ENCODE data around the gene GEMIN5. TPM values are rescaled to one million over a fixed set of nuclear protein-coding genes. Genes with fewer than 3 reads are reported as not detected.

The GEMIN5 gene
- total and polyA plus RNA-seq, 2 of the 4 experiments (the other 2 are of a cell fraction), result 9.0 to 31.5 TPM

DNA sequence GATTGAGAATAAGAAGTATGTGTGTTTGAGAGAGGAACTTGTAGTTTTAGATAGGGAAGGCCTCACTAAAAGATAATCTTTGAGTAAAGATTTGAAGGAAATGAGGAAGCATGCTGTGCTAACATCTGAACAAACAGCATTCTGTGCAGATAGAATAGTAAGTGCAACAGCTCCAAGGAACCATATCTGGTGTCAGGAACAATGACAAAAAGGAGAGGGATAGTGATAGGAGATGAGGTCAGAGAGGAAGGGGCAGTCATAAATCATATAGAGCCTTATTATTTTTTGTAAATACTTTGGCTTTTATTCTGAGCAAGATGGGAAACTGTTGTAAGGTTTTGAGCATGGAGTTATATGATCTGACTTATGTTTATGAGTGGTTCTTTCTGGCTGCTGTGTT, 6.7 kb upstream of the GEMIN5 start:
- Histone ChIP-seq H3K14ac (replicated peaks; ENCODE audit: low read depth, low read length) (no peak overlapping the region), H3K4me1 (ENCODE audit: control insufficient read depth, insufficient read depth, low read length) (no peaks in the 10 kb centered on the region; the same call in 1 of the 2 replicates), H4K91ac (ENCODE audit: insufficient read depth, low read depth, low read length) (no peak overlapping the region), H3K79me1 (ENCODE audit: low read depth in 1 of 2, low read length in 2 of 2) (peaks cover 21 to 26% of the 10 kb centered on the region in 2 experiments), H2BK20ac (ENCODE audit: low read depth, low read length) (no peak overlapping the region), H4K20me1 (ENCODE audit: insufficient read depth, low read length) (peaks cover 4% of the 10 kb centered on the region; the same call in 1 of the 2 replicates), H2BK15ac (ENCODE audit: low read depth, low read length) (no peak overlapping the region), H3K27me3 (ENCODE audit: control insufficient read depth, insufficient read depth, low read length) (no peaks in the 10 kb centered on the region), H3K9me1 (ENCODE audit: insufficient read depth, low read length) (no peaks in the 10 kb centered on the region), H3K4ac (ENCODE audit: low read depth, low read length) (no peak overlapping the region), H4K5ac (ENCODE audit: low read depth, low read length) (no peak overlapping the region), H3K9ac (ENCODE audit: low read depth, low read length) (no peak overlapping the region), H3K36me3 (ENCODE audit: control insufficient read depth, insufficient read depth, low read length) (peaks cover 2% of the 10 kb centered on the region; the same call in 1 of the 2 replicates), H3K23ac (ENCODE audit: low read depth, low read length) (no peak overlapping the region), H3K56ac (ENCODE audit: extremely low read depth, insufficient read depth, low read length) (no peak overlapping the region), H2AK9ac (replicated peaks; ENCODE audit: low read depth, low read length, poor library complexity) (no peak overlapping the region), H4K8ac (ENCODE audit: low read depth in 2 of 2, low read length in 2 of 2) (no peak overlapping the region), H3K18ac (ENCODE audit: low read depth, low read length) (no peak overlapping the region), H2AK5ac (ENCODE audit: low read depth, low read length) (no peak overlapping the region), H3K4me2 (ENCODE audit: low read depth, low read length) (no peak overlapping the region), H2BK5ac (ENCODE audit: low read depth, low read length, poor library complexity, severe bottlenecking) (no peak overlapping the region), H2AFZ (replicated peaks; ENCODE audit: low read length, poor library complexity) (no peak overlapping the region), H3K4me3 (ENCODE audit: insufficient read depth, low read depth, low read length) (no peak overlapping the region), H3K9me3 (ENCODE audit: control insufficient read depth, insufficient read depth, low read length) (no peaks in the 10 kb centered on the region), H2BK120ac (ENCODE audit: low read depth, low read length) (no peak overlapping the region), H3K27ac (ENCODE audit: insufficient read depth, low read length) (no peak overlapping the region)
- ATAC-seq (ENCODE audit: low read depth) (no peak), DNase-seq (no peak)
- BruUV-seq (replicated peaks), result no TSS peak
- CTCF ChIA-PET, result interaction anchor here (1.1 to 2.2 kb wide), 2 partner anchors 17 to 28 kb away, joined by 3 to 9 read pairs; no protein-coding TSS in a partner anchor
- dilution Hi-C loops (cut with HindIII; ENCODE audit: low sequenced_read_pairs, unreplicated experiment) (no loop called here), intact Hi-C loops (cut with micrococcal nuclease) (loop anchor here (2.0 to 10.0 kb wide), 2 partner anchors 60 to 1880 kb away; no protein-coding TSS in a partner anchor), in situ Hi-C loops (cut with MboI; ENCODE audit: low sequenced_read_pairs) (no loop called here)
- POLR2A ChIA-PET (ENCODE audit: unreplicated experiment), result no interaction called here
- no peak for TF ChIP-seq BHLHE40 (IDR thresholded peaks at IDR 0.05; ENCODE audit: low read depth, low read length)
- TF ChIP-seq CHD1 (IDR thresholded peaks at IDR 0.05; ENCODE audit: low read depth, low read length), result no peak
- no peak for TF ChIP-seq RFX5 (IDR thresholded peaks at IDR 0.05; ENCODE audit: low read depth, low read length)
- no peak for TF ChIP-seq MXI1 (IDR thresholded peaks at IDR 0.05; ENCODE audit: borderline replicate concordance, low read depth, low read length)
- TF ChIP-seq, protein P1, sequence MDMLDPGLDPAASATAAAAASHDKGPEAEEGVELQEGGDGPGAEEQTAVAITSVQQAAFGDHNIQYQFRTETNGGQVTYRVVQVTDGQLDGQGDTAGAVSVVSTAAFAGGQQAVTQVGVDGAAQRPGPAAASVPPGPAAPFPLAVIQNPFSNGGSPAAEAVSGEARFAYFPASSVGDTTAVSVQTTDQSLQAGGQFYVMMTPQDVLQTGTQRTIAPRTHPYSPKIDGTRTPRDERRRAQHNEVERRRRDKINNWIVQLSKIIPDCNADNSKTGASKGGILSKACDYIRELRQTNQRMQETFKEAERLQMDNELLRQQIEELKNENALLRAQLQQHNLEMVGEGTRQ (IDR thresholded peaks at IDR 0.05; ENCODE audit: low read depth, low read length), result no peak
- no peak for TF ChIP-seq CEBPB (IDR thresholded peaks at IDR 0.05; ENCODE audit: low read depth, low read length)
- TF ChIP-seq NFE2L2 (IDR thresholded peaks at IDR 0.05; ENCODE audit: low read depth, low read length), result no peak
- no peak for TF ChIP-seq RAD21 (IDR thresholded peaks at IDR 0.05; ENCODE audit: low read length)
- no peak for TF ChIP-seq SMC3 (IDR thresholded peaks at IDR 0.05; ENCODE audit: low read depth, low read length)
- no peak for TF ChIP-seq RCOR1 (IDR thresholded peaks at IDR 0.05; ENCODE audit: insufficient replicate concordance, low read length)
- no peak for TF ChIP-seq POLR2A (IDR thresholded peaks at IDR 0.05; ENCODE audit: low read depth, low read length)
- TF ChIP-seq, protein P2, sequence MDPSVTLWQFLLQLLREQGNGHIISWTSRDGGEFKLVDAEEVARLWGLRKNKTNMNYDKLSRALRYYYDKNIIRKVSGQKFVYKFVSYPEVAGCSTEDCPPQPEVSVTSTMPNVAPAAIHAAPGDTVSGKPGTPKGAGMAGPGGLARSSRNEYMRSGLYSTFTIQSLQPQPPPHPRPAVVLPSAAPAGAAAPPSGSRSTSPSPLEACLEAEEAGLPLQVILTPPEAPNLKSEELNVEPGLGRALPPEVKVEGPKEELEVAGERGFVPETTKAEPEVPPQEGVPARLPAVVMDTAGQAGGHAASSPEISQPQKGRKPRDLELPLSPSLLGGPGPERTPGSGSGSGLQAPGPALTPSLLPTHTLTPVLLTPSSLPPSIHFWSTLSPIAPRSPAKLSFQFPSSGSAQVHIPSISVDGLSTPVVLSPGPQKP (IDR thresholded peaks at IDR 0.05; ENCODE audit: borderline replicate concordance, low read depth, low read length), result no peak
- TF ChIP-seq, protein P3, sequence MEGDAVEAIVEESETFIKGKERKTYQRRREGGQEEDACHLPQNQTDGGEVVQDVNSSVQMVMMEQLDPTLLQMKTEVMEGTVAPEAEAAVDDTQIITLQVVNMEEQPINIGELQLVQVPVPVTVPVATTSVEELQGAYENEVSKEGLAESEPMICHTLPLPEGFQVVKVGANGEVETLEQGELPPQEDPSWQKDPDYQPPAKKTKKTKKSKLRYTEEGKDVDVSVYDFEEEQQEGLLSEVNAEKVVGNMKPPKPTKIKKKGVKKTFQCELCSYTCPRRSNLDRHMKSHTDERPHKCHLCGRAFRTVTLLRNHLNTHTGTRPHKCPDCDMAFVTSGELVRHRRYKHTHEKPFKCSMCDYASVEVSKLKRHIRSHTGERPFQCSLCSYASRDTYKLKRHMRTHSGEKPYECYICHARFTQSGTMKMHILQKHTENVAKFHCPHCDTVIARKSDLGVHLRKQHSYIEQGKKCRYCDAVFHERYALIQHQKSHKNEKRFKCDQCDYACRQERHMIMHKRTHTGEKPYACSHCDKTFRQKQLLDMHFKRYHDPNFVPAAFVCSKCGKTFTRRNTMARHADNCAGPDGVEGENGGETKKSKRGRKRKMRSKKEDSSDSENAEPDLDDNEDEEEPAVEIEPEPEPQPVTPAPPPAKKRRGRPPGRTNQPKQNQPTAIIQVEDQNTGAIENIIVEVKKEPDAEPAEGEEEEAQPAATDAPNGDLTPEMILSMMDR (conservative IDR thresholded peaks at IDR 0.05; ENCODE audit: low read depth, low read length), result no peak
- TF ChIP-seq MAZ (IDR thresholded peaks at IDR 0.05; ENCODE audit: borderline replicate concordance, low read depth, low read length), result no peak
- TF ChIP-seq FOS (IDR thresholded peaks at IDR 0.05; ENCODE audit: low read depth, low read length), result no peak

All from IMR-90 (cell line).